ENCODE results near the gene SF3B6.
"Not testable (repeated sequence)": the region's sequence is repeated elsewhere in the genome, so short reads cannot be mapped to it uniquely, and the experiment has no call there.

The SF3B6 gene

DNA sequence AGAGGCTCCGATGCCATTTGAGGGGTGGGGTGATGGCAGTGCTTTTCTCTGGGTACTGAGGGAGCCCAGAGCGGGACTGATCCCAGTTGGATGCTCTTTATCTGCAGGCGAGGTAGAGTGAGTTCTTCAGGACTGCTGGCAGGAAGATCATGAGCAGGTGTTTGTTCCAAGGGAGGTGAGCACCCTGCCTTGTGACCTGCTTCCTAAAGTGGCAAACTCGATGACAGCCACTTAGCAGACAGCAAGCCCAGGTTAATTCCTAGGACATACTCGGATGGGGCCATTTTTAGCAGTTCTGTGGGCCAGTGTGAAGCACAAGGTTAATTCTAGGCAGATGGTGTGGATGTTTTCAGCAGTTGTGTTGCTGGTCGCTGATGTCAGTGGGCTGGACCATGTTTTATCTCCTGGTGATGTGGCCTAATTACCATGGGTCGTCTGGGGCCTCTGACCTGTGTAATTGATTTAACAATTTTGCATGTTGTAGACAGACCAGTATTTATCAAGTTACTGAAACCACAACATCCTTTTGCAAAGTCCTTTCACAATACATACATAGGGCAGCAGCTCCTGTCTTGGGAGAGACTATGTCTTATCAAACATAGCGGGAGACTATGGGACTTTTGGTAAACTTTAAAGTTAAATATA, 21.6 kb downstream of the SF3B6 start:
- in situ Hi-C loops (cut with MboI; ENCODE audit: low sequenced_read_pairs) = no loop called here

- in situ Hi-C loops (cut with MboI; ENCODE audit: low sequenced_read_pairs) = no loop called here
These were observed 23.2 kb downstream of the SF3B6 start for GRCh38 chr2:24052951-24053350.

GRCh38 chr2:24051833-24052232, 24.3 kb downstream of the SF3B6 start:
- in situ Hi-C loops (cut with MboI; ENCODE audit: low sequenced_read_pairs) = no loop called here

GRCh38 chr2:24050041-24050979, 25.8 kb downstream of the SF3B6 start:
- in situ Hi-C loops (cut with MboI; ENCODE audit: low sequenced_read_pairs) = no loop called here

GRCh38 chr2:24049485-24050021, 26.6 kb downstream of the SF3B6 start, which contains the start of gene FKBP1B:
Gene FKBP1B, plus strand, starts transcription at chr2:24049741. Its CDS starts 109 bp downstream, at chr2:24049850.
- in situ Hi-C loops (cut with MboI; ENCODE audit: low sequenced_read_pairs) = no loop called here

- in situ Hi-C loops (cut with MboI; ENCODE audit: low sequenced_read_pairs) = no loop called here
These were observed 27.2 kb downstream of the SF3B6 start for GRCh38 chr2:24048769-24049484.

DNA sequence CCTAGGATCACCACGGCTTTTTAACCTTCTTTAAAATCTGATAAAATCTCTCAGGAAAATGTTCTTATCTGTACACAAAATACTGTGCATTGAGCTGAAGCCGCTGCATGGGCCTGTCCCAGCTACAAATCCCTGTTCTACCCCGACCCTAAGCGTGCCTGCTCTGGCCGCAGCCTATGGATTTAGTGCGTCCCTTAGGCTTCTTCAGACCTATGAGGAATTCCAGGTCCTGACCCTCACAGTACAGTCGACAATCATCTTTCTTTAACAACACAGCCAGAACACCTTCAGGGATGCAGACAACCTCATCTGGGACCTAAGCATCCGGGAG, 28.5 kb downstream of the SF3B6 start:
- in situ Hi-C loops (cut with MboI; ENCODE audit: low sequenced_read_pairs) = no loop called here

DNA sequence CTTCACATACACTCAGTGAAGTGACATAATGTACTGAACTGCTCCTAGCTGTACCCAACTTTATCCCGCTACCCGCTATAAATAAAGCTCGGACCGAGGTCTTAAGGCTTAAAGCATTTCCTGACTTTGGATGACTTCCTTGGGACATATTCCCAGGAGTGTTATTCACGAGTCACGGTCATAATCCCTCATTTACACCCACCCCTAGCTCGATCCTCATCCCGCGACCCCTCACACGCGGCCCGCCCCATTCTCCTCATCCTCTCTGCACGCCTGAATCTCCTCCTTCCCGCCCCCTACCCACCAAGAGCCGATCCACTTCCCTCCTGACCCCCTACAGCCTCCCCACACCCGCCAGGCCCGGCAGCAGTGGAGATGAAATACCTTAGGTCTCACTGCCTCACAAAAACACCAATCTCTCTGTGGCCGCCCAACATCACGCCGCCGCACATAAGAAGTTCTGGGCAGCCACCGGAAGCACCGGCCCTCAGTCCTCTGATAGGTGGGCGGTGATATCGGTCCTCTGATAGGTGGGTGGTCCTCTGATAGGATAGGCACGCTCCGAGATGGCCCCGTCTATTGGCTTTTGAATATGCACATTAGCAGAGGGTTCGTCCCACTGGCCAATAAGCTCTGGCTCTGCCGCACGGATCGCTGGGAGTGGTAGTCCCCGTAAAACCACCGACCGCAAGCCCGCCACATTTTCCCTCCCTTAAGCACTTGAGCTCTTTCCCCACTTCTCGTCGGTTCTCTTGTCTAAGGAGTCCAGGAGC, 29.0 kb downstream of the SF3B6 start, which contains the start of gene WDCP:
Gene WDCP (minus strand): TSS at position 462 of the 773 bp plus-strand sequence. CDS start 7,897 bp downstream, outside the sequence.
- in situ Hi-C loops (cut with MboI; ENCODE audit: low sequenced_read_pairs) = no loop called here

GRCh38 chr2:24046599-24046929, 29.6 kb downstream of the SF3B6 start:
- in situ Hi-C loops (cut with MboI; ENCODE audit: low sequenced_read_pairs) = no loop called here

DNA sequence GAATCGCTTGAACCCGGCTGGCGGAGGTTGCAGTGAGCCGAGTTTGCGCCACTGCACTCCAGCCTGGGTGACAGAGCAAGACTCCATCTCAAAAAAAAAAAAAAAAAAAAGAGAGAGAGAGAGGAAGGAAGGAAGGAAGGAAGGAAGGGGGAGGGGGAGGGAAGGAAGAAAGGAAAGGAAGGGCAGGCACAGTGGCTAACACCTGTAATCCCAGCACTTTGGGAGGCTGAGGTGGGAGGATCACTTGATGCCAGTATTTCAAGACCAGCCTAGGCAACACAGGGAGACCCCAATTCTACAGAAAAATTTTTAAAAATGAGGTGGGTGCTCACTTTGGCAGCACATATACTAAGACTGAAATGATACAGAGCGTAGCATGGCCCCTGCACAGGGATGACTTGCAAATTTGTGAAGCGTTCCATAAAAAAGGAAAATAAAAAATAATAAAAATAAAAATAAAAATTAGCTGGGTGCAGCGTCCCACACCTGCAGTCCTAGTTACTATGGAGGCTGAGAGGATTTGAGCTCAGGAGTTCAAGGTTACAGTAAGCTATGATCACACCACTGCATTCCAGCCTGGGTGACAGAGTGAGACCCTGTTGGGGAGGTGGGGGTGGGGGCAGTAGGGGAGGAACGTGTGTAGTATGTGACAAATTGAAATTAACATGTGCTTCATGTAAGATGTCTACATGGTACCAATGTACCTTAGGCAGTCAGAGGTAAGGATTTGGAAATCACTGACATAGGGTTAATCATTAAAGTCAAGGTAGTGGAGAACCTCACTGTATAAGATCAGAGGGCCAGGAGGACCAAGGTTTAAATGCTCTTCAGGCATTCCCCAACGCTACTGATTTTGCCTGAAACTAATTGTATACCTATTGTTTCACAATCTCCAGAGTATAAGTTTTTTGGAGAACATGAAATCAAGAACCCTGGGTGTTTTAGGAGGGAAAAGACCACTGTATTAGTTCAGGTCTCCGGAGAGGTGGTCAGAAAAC, 30.3 kb downstream of the SF3B6 start:
- in situ Hi-C loops (cut with MboI; ENCODE audit: low sequenced_read_pairs) = no loop called here

- in situ Hi-C loops (cut with MboI; ENCODE audit: low sequenced_read_pairs) = not testable (repeated sequence)
These were observed 33.0 kb downstream of the SF3B6 start for GRCh38 chr2:24043133-24043532.

DNA sequence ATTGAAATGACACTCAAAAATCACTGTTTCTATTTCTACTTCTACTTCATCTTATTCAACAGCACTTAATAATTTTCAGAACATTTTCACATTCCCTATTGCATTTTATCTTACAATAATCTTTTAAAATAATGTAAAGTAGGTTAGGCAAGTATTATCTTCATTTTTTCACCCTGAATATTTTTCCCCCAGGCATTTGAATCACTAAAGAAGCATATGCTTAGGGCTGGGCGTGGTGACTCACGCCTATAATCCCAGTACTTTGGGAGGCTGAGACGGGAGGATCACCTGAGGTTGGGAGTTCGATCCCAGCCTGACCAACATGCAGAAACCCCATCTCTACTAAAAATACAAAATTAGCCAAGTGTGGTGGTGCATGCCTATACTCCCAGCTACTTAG, 35.6 kb downstream of the SF3B6 start:
- in situ Hi-C loops (cut with MboI; ENCODE audit: low sequenced_read_pairs) = no loop called here

- in situ Hi-C loops (cut with MboI; ENCODE audit: low sequenced_read_pairs) = no loop called here
These were observed 37.2 kb downstream of the SF3B6 start for GRCh38 chr2:24038786-24039499.

DNA sequence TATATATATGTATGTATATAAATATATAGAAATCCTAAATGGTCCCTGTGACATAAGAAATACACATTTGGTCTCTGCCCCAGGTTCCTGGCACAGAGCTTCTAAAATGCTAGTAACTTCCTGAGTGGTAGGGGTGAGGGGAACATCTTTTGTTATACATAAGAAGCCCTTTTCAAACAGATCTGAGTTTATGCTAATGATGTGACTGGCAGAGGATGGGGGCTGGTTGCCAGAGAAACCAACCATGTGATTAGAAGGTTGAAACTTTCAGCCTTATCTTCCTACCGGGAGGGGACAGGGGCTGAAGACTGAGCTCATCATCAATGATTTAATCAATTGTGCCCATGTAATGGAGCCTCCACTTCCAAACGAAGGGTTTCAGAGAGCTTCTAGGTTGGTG, 49.9 kb downstream of the SF3B6 start:
- in situ Hi-C loops (cut with MboI; ENCODE audit: low sequenced_read_pairs) = no loop called here

DNA sequence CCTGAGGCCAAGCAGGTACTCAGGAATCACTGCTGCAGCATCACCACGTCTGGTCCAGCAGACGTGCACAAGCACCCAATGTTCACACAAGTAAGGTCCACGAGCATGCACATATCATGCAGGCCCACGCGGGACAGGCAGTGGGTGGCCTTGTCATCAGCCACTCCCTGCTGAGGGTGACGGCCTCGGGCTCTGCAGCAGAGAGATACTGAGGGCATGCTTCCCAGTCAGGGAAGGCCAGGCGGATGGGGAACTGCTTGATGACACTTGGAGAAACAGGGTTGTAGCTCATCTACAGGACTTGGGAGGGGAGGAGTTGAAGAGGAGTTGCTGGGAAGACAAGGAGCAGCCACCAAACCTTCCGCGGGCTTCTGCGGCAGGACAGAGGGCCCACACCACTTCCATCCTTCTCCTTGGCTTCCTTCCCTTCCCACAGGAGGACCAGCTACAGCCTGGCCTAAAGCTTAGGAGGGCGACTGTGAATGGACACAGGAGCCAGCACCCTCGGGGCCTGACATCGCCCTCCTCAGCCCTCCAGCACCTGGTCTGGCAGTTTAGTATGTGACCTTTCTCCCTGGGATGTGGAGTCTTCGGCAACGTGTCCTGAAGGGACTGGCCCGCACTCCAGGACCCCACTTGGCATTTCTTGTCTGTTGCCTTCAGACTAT, 51.0 kb downstream of the SF3B6 start:
- in situ Hi-C loops (cut with MboI; ENCODE audit: low sequenced_read_pairs) = no loop called here

DNA sequence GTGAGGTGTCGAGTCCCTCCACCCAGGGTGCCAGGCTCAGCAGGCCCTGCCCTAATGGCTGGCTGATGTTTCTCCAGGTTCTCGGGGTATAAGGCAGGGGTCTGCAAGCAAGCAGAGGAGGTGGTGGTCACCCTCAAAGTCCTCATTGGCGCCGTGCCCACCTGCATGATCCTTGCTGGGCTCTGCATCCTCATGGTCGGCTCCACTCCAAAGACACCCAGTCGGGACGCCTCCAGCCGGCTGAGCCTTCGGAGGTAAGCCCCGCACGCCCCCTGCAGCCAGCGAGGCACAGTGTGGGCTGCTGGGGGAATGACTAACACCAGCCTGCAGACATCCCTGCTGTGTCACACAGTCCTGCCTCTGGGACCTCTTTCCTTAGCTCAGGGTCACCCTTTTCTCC, 52.1 kb downstream of the SF3B6 start:
- in situ Hi-C loops (cut with MboI; ENCODE audit: low sequenced_read_pairs) = no loop called here

- in situ Hi-C loops (cut with MboI; ENCODE audit: low sequenced_read_pairs) = no loop called here
These were observed 53.1 kb downstream of the SF3B6 start for GRCh38 chr2:24022975-24023575.
